HEK293 (cell line): ENCODE data around the gene ME3.

Experiments used
- CTCF ChIA-PET: fragments of 350-600 bp; formaldehyde crosslinking; extraction: SDS; loops from one replicate; lab custom pipeline; 2021; ENCODE audit warnings: antibody characterized with exemption; lab: Yijun Ruan, JAX
- POLR2A ChIA-PET: fragments of 300-600 bp; formaldehyde crosslinking; extraction: SDS; loops from one replicate; lab custom pipeline; 2020; ENCODE audit warnings: antibody characterized with exemption, inconsistent platforms; lab: Yijun Ruan, JAX
- H3K27ac ChIP-seq: fragments of 200-500 bp; sonication (Bioruptor generic); 2 replicates; pipeline ENCODE4 v1.5.1; 2014; ENCODE audit warnings: low read depth, low read length, control low read depth, inconsistent platforms; ENCODE audit errors: extremely low read depth
- H3K36me3 ChIP-seq, 2 experiments: fragments of 200-500 bp in 1 of 2; sonication (Bioruptor generic) in 1 of 2; 1 replicate in 1 of 2; 2 replicates in 1 of 2; pipeline ENCODE4 v1.5.1; 2014 to 2017; ENCODE audit warnings: inconsistent platforms in 2 of 2, low read length in 2 of 2; ENCODE audit not compliant: control insufficient read depth in 2 of 2, insufficient read depth in 1 of 2
- H3K4me1 ChIP-seq: fragments of 200-500 bp; sonication (Bioruptor generic); 2 replicates; pipeline ENCODE4 v1.5.1; 2014; ENCODE audit warnings: mild to moderate bottlenecking, low read length, inconsistent platforms; ENCODE audit not compliant: control insufficient read depth, insufficient read depth
- H3K4me3 ChIP-seq: 2 replicates; pipeline ENCODE4 v1.5.1; 2011; ENCODE audit warnings: low read depth, mild to moderate bottlenecking, control low read depth, low read length, moderate library complexity
- H3K9me3 ChIP-seq: fragments of 200-500 bp; sonication (Bioruptor generic); 2 replicates; pipeline ENCODE4 v1.5.1; 2014; ENCODE audit warnings: low read depth, low read length, inconsistent platforms; ENCODE audit not compliant: control insufficient read depth, insufficient read depth
- CTCF ChIP-seq: fragments of 450-650 bp; formaldehyde crosslinking; IDR thresholded peaks from 2 replicates; pipeline ENCODE4 v1.5.1; 2016; ENCODE audit warnings: missing biosample characterization, missing genetic modification characterization
- GLI4 ChIP-seq: fragments of 450-650 bp; formaldehyde crosslinking; IDR thresholded peaks from 2 replicates; pipeline ENCODE4 v1.5.1; 2016; ENCODE audit warnings: missing biosample characterization, missing genetic modification characterization
- HIC1 ChIP-seq: fragments of 450-650 bp; formaldehyde crosslinking; IDR thresholded peaks from 2 replicates; pipeline ENCODE4 v1.5.1; 2016; ENCODE audit warnings: missing biosample characterization, missing genetic modification characterization
- HOXC10 ChIP-seq: sonication (generic); formaldehyde crosslinking; IDR thresholded peaks from 2 replicates; pipeline ENCODE4 v1.8.1; 2023; ENCODE audit warnings: mild to moderate bottlenecking, missing genetic modification reagents
- KLF16 ChIP-seq: fragments of 450-650 bp; formaldehyde crosslinking; IDR thresholded peaks from 2 replicates; pipeline ENCODE4 v1.5.1; 2017; ENCODE audit warnings: missing biosample characterization, missing genetic modification characterization
- KLF7 ChIP-seq: fragments of 450-650 bp; formaldehyde crosslinking; IDR thresholded peaks from 2 replicates; pipeline ENCODE4 v1.5.1; 2016; ENCODE audit warnings: missing biosample characterization, missing genetic modification characterization, borderline replicate concordance
- OVOL3 ChIP-seq: fragments of 450-650 bp; formaldehyde crosslinking; IDR thresholded peaks from 2 replicates; pipeline ENCODE4 v1.5.1; 2016; ENCODE audit warnings: missing biosample characterization, missing genetic modification characterization
- PRDM4 ChIP-seq: fragments of 450-650 bp; formaldehyde crosslinking; IDR thresholded peaks from 2 replicates; pipeline ENCODE4 v1.5.1; 2017; ENCODE audit warnings: missing biosample characterization, missing genetic modification characterization
- PRDM6 ChIP-seq: fragments of 450-650 bp; formaldehyde crosslinking; IDR thresholded peaks from 2 replicates; pipeline ENCODE4 v1.5.1; 2017; ENCODE audit warnings: missing biosample characterization, missing genetic modification characterization
- SP7 ChIP-seq: fragments of 450-650 bp; formaldehyde crosslinking; IDR thresholded peaks from 2 replicates; pipeline ENCODE4 v1.5.1; 2016; ENCODE audit warnings: missing biosample characterization, missing genetic modification characterization
- TRIM28 ChIP-seq: IDR thresholded peaks from 2 replicates; pipeline ENCODE4 v1.6.1; 2011; ENCODE audit warnings: low read length, control low read depth, borderline replicate concordance
- ZBTB17 ChIP-seq: fragments of 450-650 bp; formaldehyde crosslinking; IDR thresholded peaks from 2 replicates; pipeline ENCODE4 v1.5.1; 2016; ENCODE audit warnings: missing biosample characterization, missing genetic modification characterization
- ZNF184 ChIP-seq: fragments of 450-650 bp; IDR thresholded peaks from 2 replicates; pipeline ENCODE4 v1.5.1; 2018; ENCODE audit warnings: missing biosample characterization, mild to moderate bottlenecking, missing genetic modification characterization
- ZNF2 ChIP-seq: fragments of 450-650 bp; formaldehyde crosslinking; IDR thresholded peaks from 2 replicates; pipeline ENCODE4 v1.5.1; 2016; ENCODE audit warnings: missing biosample characterization, missing genetic modification characterization
- ZNF398 ChIP-seq: fragments of 450-650 bp; formaldehyde crosslinking; IDR thresholded peaks from 2 replicates; pipeline ENCODE4 v1.5.1; 2017; ENCODE audit warnings: missing biosample characterization, missing genetic modification characterization
- ZNF521 ChIP-seq: fragments of 450-650 bp; formaldehyde crosslinking; IDR thresholded peaks from 2 replicates; pipeline ENCODE4 v1.5.1; 2017; ENCODE audit warnings: missing biosample characterization, mild to moderate bottlenecking, missing genetic modification characterization
- ZNF549 ChIP-seq: fragments of 450-650 bp; IDR thresholded peaks from 2 replicates; pipeline ENCODE4 v1.5.1; 2018; ENCODE audit warnings: missing biosample characterization, missing genetic modification characterization, mild to moderate bottlenecking, inconsistent platforms, moderate library complexity
- ZNF558 ChIP-seq: fragments of 450-650 bp; formaldehyde crosslinking; IDR thresholded peaks from 2 replicates; pipeline ENCODE4 v1.5.1; 2016; ENCODE audit warnings: missing biosample characterization, missing genetic modification characterization
- ZNF621 ChIP-seq: fragments of 450-650 bp; formaldehyde crosslinking; IDR thresholded peaks from 2 replicates; pipeline ENCODE4 v1.5.1; 2017; ENCODE audit warnings: missing biosample characterization, missing genetic modification characterization
- ZNF654 ChIP-seq: fragments of 450-650 bp; formaldehyde crosslinking; IDR thresholded peaks from 2 replicates; pipeline ENCODE4 v1.5.1; 2016; ENCODE audit warnings: low read depth, missing biosample characterization, missing genetic modification characterization
- ZNF660 ChIP-seq: fragments of 450-650 bp; IDR thresholded peaks from 2 replicates; pipeline ENCODE4 v1.5.1; 2018; ENCODE audit warnings: missing biosample characterization, mild to moderate bottlenecking, missing genetic modification characterization
- ZNF664 ChIP-seq: fragments of 450-650 bp; formaldehyde crosslinking; IDR thresholded peaks from 2 replicates; pipeline ENCODE4 v1.5.1; 2016; ENCODE audit warnings: missing biosample characterization, missing genetic modification characterization
- ZNF692 ChIP-seq: fragments of 450-650 bp; formaldehyde crosslinking; IDR thresholded peaks from 2 replicates; pipeline ENCODE4 v1.5.1; 2016; ENCODE audit warnings: missing biosample characterization, missing genetic modification characterization
- ZSCAN16 ChIP-seq: fragments of 450-650 bp; formaldehyde crosslinking; IDR thresholded peaks from 2 replicates; pipeline ENCODE4 v1.5.1; 2016; ENCODE audit warnings: missing biosample characterization, missing genetic modification characterization

ME3 gene

GRCh38 chr11:86610559-86611341, 61.7 kb downstream of the ME3 start (continued):
- TF ChIP-seq PRDM6 (tag by site-specific recombination) = no peak
- TF ChIP-seq HIC1 (tag by site-specific recombination) = no peak
- TF ChIP-seq OVOL3 (tag by site-specific recombination) = no peak
- no peak for TF ChIP-seq ZSCAN16
- TF ChIP-seq ZNF398 (tag by site-specific recombination) = no peak
- no peak for TF ChIP-seq ZNF621 (tag by site-specific recombination)
- TF ChIP-seq, all 188 proteins: peak for 0

GRCh38 chr11:86608251-86608799, 64.1 kb downstream of the ME3 start:
- no peak overlapping the region for H3K27ac ChIP-seq
- ChIA-PET CTCF (interaction anchor here (0.5 to 4.8 kb wide), 63 partner anchors 9 to 700 kb away, joined by 3 to 48 read pairs (median 5); partner anchors contain the start of gene PRSS23), POLR2A (interaction anchor here (1.2 kb wide), 1 partner anchor 193 kb away, joined by 3 read pairs; no protein-coding TSS in a partner anchor)
- no peak overlapping the region for H3K4me3 ChIP-seq
- no peaks in the 10 kb centered on the region for H3K9me3 ChIP-seq
- no peaks in the 10 kb centered on the region for H3K36me3 ChIP-seq
- H3K4me1 ChIP-seq = peaks cover 4% of the 10 kb centered on the region; the same call in 1 of the 2 replicates
- TF ChIP-seq SP7 (tag by site-specific recombination) (peak; percentile 40; the same call in 1 of the 2 replicates), GLI4 (no peak), ZNF692 (tag by site-specific recombination) (no peak), ZNF184 (tag by site-specific recombination) (no peak), ZNF2 (tag by site-specific recombination) (peak; percentile 66; the same call in 1 of the 2 replicates), ZNF549 (tag by site-specific recombination) (no peak), CTCF (peak; percentile 77), KLF7 (tag by site-specific recombination) (no peak), ZNF654 (tag by site-specific recombination) (peak; percentile 61), TRIM28 (peak; percentile 60), ZNF660 (tag by site-specific recombination) (0 out of 2 replicates have a peak, but pooled peaks have one; percentile 31), ZNF664 (tag by site-specific recombination) (0 out of 2 replicates have a peak, but pooled peaks have one; percentile 24), HOXC10 (no peak), KLF16 (tag by site-specific recombination) (no peak), ZBTB17 (tag by site-specific recombination) (0 out of 2 replicates have a peak, but pooled peaks have one; percentile 43), PRDM4 (tag by site-specific recombination) (no peak), ZNF558 (no peak), ZNF521 (no peak)
